ENCODE results near the gene SSBP3. TPM values are rescaled to one million over a fixed set of nuclear protein-coding genes. Genes with fewer than 3 reads are reported as not detected.

SSBP3 gene
- total RNA-seq, 4 donors from 2014 or later = 19.0 to 35.2 (median 33.4) TPM

- no peak for DNase-seq
- Histone ChIP-seq H3K27ac (no peak overlapping the region), H3K4me1 (peaks cover 0 to 15% (median 0%) of the 10 kb centered on the region in 4 donors), H3K36me3 (peaks cover 0 to 76% (median 0%) of the 10 kb centered on the region in 3 donors), H3K4me3 (no peak overlapping the region), H3K27me3 (no peaks in the 10 kb centered on the region), H3K9me3 (no peaks in the 10 kb centered on the region)
- no peak for TF ChIP-seq CTCF (IDR thresholded peaks at IDR 0.05)
- TF ChIP-seq POLR2A (IDR thresholded peaks at IDR 0.05) = no peak
Measured at GRCh38 chr1:54396261-54396933, 9.8 kb downstream of the SSBP3 start.

GRCh38 chr1:54395281-54395934 lies 10.8 kb downstream of the SSBP3 start:
- Histone ChIP-seq H3K9me3 (no peaks in the 10 kb centered on the region), H3K27me3 (no peaks in the 10 kb centered on the region), H3K36me3 (peaks cover 0 to 74% (median 0%) of the 10 kb centered on the region in 3 donors), H3K4me3 (no peak overlapping the region), H3K27ac (no peak overlapping the region), H3K4me1 (peaks cover 0 to 15% (median 0%) of the 10 kb centered on the region in 4 donors)
- TF ChIP-seq POLR2A (IDR thresholded peaks at IDR 0.05) (no peak), CTCF (IDR thresholded peaks at IDR 0.05) (no peak)
- no peak for DNase-seq

- no peak overlapping the region for H3K4me3 ChIP-seq
- DNase-seq = no peak
- peaks cover 0 to 15% (median 0%) of the 10 kb centered on the region in 4 donors for H3K4me1 ChIP-seq
- H3K36me3 ChIP-seq = peaks cover 0 to 69% (median 0%) of the 10 kb centered on the region in 3 donors
- H3K27ac ChIP-seq = no peak overlapping the region
- no peaks in the 10 kb centered on the region for H3K9me3 ChIP-seq
- no peaks in the 10 kb centered on the region for H3K27me3 ChIP-seq
- TF ChIP-seq CTCF (IDR thresholded peaks at IDR 0.05) (no peak), POLR2A (IDR thresholded peaks at IDR 0.05) (no peak)
Measured at GRCh38 chr1:54394104-54394503, 12.1 kb downstream of the SSBP3 start.

- TF ChIP-seq POLR2A (IDR thresholded peaks at IDR 0.05) (no peak), CTCF (IDR thresholded peaks at IDR 0.05) (no peak)
Measured at GRCh38 chr1:54392401-54392800, 13.8 kb downstream of the SSBP3 start.

GRCh38 chr1:54391450-54392209 lies 14.6 kb downstream of the SSBP3 start:
- no peak for DNase-seq
- peaks cover 0 to 4% (median 0%) of the 10 kb centered on the region in 4 donors for H3K4me1 ChIP-seq

More at GRCh38 chr1:54392401-54392800, 13.8 kb downstream of the SSBP3 start:
- Histone ChIP-seq H3K27me3 (no peaks in the 10 kb centered on the region), H3K4me1 (peaks cover 0 to 12% (median 0%) of the 10 kb centered on the region in 4 donors), H3K27ac (no peak overlapping the region), H3K9me3 (no peaks in the 10 kb centered on the region), H3K36me3 (peaks cover 0 to 60% (median 0%) of the 10 kb centered on the region in 3 donors), H3K4me3 (no peak overlapping the region)
- no peak for DNase-seq

More at GRCh38 chr1:54391450-54392209, 14.6 kb downstream of the SSBP3 start:
- H3K9me3 ChIP-seq = no peaks in the 10 kb centered on the region
- TF ChIP-seq POLR2A (IDR thresholded peaks at IDR 0.05) (no peak), CTCF (IDR thresholded peaks at IDR 0.05) (no peak)
- H3K4me3 ChIP-seq = no peak overlapping the region
- H3K36me3 ChIP-seq = peaks cover 0 to 57% (median 0%) of the 10 kb centered on the region in 3 donors
- no peaks in the 10 kb centered on the region for H3K27me3 ChIP-seq
- no peak overlapping the region for H3K27ac ChIP-seq
